Aorta (tissue), 5 donors: Measurements from ENCODE around the gene GIPC1. TPM values are rescaled to one million over a fixed set of nuclear protein-coding genes. Genes with fewer than 3 reads are reported as not detected.

ENCODE experiments used
- ATAC-seq: fragments of 200-7000 bp; cut with Tn5 transposase; one replicate; pipeline ENCODE4 v1.9.1; 2022; ENCODE audit warnings: moderate library complexity; ENCODE audit not compliant: low FRiP score
- DNase-seq, 2 donors: peaks; one replicate each; pipeline ENCODE4 v3.0.0-alpha.2; 2020
- H3K27ac ChIP-seq, 2 donors: one replicate each; pipeline ENCODE4 v1.5.1; 2013; ENCODE audit warnings: low read length in 2 of 2, mild to moderate bottlenecking in 2 of 2, moderate library complexity in 2 of 2, control low read depth in 1 of 2, inconsistent platforms in 1 of 2, low read depth in 1 of 2
- H3K27me3 ChIP-seq, 2 donors: one replicate each; pipeline ENCODE4 v1.6.1; 2013; ENCODE audit warnings: control low read depth in 1 of 2, low read length in 1 of 2, mild to moderate bottlenecking in 1 of 2, moderate library complexity in 1 of 2; ENCODE audit not compliant: insufficient read depth in 2 of 2, control insufficient read depth in 1 of 2
- H3K36me3 ChIP-seq, 2 donors: one replicate each; pipeline ENCODE4 v1.6.1; 2013; ENCODE audit warnings: control low read depth in 1 of 2, low read length in 1 of 2, mild to moderate bottlenecking in 1 of 2; ENCODE audit not compliant: insufficient read depth in 2 of 2, control insufficient read depth in 1 of 2
- H3K4me1 ChIP-seq, 2 donors: one replicate each; pipeline ENCODE4 v1.6.1; 2013; ENCODE audit warnings: low read length in 2 of 2, control low read depth in 1 of 2, mild to moderate bottlenecking in 1 of 2, moderate library complexity in 1 of 2; ENCODE audit not compliant: insufficient read depth in 2 of 2, control insufficient read depth in 1 of 2
- H3K4me3 ChIP-seq, 2 donors: one replicate each; pipeline ENCODE4 v1.5.1; 2013; ENCODE audit warnings: low read length in 2 of 2, control low read depth in 1 of 2, mild to moderate bottlenecking in 1 of 2
- H3K9me3 ChIP-seq: one replicate; pipeline ENCODE4 v1.6.1; 2013; ENCODE audit warnings: mild to moderate bottlenecking, low read length; ENCODE audit not compliant: control insufficient read depth
- WGBS, 2 donors: extraction: QIAGEN DNeasy Blood & Tissue Kit; methylation state at CpG; one replicate each; pipeline ENCODE4 v1.1.7; 2013; 5-methylcytosine and 5-hydroxymethylcytosine counted together
- intact Hi-C, 2 donors: fragments of 100-400 bp; cut with DNase I; formaldehyde crosslinking; loops; one replicate each; pipeline versions ENCODE4 v1.14.2 to v1.15.0; 2022
- polyA plus RNA-seq, 2 donors: library from polyadenylated mRNA; stranded (reverse); fragments of 200-250 nt; gene quantifications; one replicate each; pipeline ENCODE4 v1.2.3, GENCODE V29; 2013
- total RNA-seq, 2 donors: library from RNA; stranded (reverse); fragmentation: NEBNext Ultra II Directional; extraction: Animal tissue kit (Norgen Biotek cat#: 25700); gene quantifications; one replicate each; pipeline ENCODE4 v1.2.1, GENCODE V29; 2021
- donor health status: healthy with polysubstance abuse.
- donor health status: Bipolar disorder and iron deficiency.
- donor health status: DM: no; HTN: no; CAD: no.
- donor health status: DM: no; HTN: no; CAD: no.
- donor health status: DM: yes; HTN: yes; CAD: no.

GIPC1 gene
- total and polyA plus RNA-seq, 4 donors, result 42.3 to 117 (median 54.4) TPM

DNA sequence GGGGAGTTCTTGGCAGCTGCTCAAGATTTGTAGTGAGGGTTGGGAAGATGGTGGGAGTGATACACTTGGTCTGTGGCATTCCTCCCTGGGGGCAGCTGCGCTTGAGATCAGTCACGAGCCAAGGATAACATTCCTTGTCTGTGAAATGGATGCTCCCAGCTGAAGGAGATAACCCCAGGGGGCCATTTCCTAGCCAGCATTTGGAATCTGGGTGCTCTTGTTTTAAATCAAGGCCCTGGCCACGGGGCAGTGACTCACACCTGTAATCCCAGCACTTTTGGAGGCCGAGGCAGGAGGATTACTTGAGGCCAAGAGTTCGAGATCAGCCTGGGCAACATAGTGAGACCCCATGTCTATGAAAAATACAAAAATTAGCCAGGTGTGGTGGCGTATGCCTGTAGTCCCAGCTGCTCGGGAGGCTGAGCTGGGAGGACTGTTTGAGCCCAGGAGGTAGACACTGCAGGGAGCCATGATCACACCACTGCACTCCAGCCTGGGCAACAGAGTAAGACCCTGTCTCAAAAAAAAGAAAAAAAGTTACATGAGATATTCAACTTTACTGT is 58.3 kb downstream of the GIPC1 start:
- DNase-seq, result no peak
- no peaks in the 10 kb centered on the region for H3K4me1 ChIP-seq
- H3K36me3 ChIP-seq, result peaks cover 0 to 4% of the 10 kb centered on the region in 2 donors
- WGBS, 2 donors, result 86 to 87% methylated on average over 7 of the region's 7 CpGs
- no peaks in the 10 kb centered on the region for H3K9me3 ChIP-seq
- no peak for ATAC-seq
- no peak overlapping the region for H3K4me3 ChIP-seq
- H3K27ac ChIP-seq, result no peak overlapping the region
- intact Hi-C loops, result no loop called here
- no peaks in the 10 kb centered on the region for H3K27me3 ChIP-seq

DNA sequence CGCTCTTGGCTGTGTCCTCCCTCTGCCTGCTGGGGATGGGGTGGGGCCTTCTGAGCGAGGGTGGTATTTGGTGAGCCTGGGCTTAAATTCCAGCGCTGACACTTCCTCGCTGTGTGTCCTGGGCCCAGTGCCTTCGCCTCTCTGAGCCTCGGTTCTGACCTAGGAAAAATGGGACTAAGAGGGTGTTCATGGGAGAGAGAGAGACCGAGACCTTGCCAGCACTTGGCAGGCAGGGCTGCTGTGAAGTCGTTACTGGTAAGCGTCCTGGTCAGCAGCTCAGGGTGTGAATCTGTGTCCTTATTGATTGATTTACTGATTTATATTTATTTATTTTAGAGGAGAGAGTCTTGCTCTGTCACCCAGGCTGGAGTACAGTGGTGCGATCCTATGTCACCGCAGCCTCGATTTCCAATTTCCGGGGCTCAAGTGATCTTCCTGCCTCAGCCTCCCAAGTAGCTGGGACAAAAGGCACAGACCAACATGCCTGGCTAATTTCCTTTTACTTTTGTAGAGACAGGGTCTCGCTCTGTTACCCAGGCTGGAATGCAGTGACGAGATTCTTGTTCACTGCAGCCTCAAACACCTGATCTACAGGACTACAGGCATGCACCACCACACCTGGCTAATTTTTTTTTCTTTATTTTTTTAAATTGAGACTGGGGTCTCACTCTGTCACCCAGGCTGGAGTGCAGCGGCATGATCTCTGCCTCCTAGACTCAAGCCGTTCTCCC is 60.4 kb downstream of the GIPC1 start:
- Histone ChIP-seq H3K4me3 (no peak overlapping the region), H3K27me3 (no peaks in the 10 kb centered on the region), H3K27ac (peak overlapping the region in 1 of 2 donors; percentile 48), H3K4me1 (no peaks in the 10 kb centered on the region), H3K36me3 (no peaks in the 10 kb centered on the region), H3K9me3 (no peaks in the 10 kb centered on the region)
- intact Hi-C loops, result no loop called here
- ATAC-seq (no peak), DNase-seq (no peak)
- 61 to 68% methylated on average over 17 of the region's 17 CpGs for WGBS, 2 donors

DNA sequence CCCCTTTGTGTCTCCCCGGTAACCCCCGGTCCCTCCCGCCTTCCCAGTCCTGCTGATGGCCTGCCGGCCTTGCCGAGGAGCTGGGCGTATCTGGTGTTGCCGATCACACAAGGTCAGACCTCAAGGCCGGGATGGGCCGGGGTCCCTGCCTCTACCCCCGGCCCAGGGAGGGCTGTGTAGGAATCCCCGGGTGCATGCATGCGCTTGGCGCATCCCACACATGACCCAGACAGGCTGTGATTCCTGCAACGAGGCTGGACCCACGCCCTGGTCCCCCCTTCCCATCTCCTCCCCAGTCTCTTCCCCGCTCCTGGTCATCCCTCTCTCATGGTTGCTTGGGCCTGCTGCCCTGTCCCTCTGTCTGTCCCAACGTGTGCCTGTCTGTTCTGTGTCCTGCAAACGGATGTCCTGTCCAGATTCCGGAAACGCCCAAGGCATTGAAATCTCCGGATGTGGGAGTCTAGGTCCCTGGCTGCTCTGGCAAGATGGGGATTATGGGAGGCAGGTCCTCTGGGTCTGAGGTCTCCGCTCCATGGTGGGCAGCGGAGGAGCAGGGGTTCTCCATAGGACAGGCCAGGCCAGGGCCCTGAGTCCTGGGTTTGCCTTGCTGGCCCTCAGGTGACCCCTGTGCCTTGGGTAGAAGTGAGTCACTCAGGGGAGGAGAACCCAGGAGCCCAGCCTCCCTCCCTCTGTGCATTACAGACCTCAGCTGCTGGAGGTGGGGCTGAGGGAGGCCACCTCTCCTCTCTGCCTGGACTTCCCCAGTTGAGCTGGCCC is 61.2 kb downstream of the GIPC1 start:
- intact Hi-C loops, result no loop called here
- peak overlapping the region in 1 of 2 donors; percentile 48 for H3K27ac ChIP-seq
- DNase-seq (peak; percentile 85 to 90), ATAC-seq (peak; percentile 86)
- WGBS, 2 donors, result 51 to 52% methylated on average over 22 to 23 of the region's 23 CpGs
- H3K4me3 ChIP-seq, result no peak overlapping the region
- no peaks in the 10 kb centered on the region for H3K27me3 ChIP-seq
- H3K36me3 ChIP-seq, result no peaks in the 10 kb centered on the region
- H3K4me1 ChIP-seq, result no peaks in the 10 kb centered on the region
- H3K9me3 ChIP-seq, result no peaks in the 10 kb centered on the region

DNA sequence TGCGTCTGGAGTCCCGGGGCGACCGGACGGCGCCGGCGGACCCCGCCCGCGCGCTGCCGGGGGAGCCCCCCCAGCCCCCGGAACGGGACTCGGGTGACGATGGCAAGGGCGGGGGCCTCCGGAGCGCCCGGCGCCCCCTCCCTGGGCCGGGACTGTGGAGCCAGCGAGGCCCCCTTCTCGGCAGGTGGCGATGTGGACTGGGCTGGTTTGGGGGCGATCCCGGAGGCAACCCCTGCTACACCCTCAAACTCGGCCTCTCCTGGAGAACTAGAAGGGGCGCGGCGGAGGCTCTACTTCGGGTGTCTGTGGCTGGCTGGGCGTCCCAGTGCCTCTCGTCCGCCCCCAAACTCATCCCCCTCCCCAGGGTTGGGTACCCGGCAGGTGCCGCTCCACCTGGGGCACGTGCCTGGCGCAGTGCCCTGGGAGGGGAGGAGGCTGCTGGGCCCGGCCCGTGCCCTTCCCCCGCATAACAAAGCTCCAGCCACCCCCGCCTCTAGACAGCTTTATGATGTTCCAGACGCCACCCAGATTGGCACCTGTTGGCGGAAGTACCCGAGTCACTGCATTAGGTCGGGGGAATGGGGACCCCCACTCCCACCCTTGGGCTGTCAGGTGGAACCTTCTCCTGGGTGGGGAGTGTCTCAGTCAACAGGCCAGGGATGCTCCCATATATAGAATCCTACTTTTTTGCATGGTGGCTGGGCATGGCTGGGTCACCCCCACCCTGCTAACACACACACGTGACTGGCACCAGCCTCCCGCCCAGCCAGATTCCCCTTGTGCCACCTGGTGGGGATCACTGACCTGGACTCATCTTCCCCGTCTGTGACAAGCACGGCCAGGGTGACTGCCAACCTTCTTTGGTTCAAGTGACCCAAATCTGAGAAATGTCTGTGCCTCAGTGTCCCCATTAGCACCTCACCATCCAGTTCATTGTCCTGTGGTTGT is 62.1 kb downstream of the GIPC1 start:
- H3K4me1 ChIP-seq, result no peaks in the 10 kb centered on the region
- intact Hi-C loops, result no loop called here
- H3K27me3 ChIP-seq, result no peaks in the 10 kb centered on the region
- no peaks in the 10 kb centered on the region for H3K9me3 ChIP-seq
- H3K4me3 ChIP-seq, result peak overlapping the region; percentile 78 to 97
- no peak for DNase-seq
- WGBS, 2 donors, result 3 to 4% methylated on average over 44 to 52 of the region's 52 CpGs
- ATAC-seq, result peak; percentile 11
- peak overlapping the region in 1 of 2 donors; percentile 69 for H3K27ac ChIP-seq
- no peaks in the 10 kb centered on the region for H3K36me3 ChIP-seq

GRCh38 chr19:14432791-14433553 is 63.0 kb downstream of the GIPC1 start, which contains the start of gene PKN1:
Gene PKN1, plus strand, starts transcription at chr19:14433306. Its CDS starts 216 bp downstream, at chr19:14433522.
- DNase-seq (peak in 1 of 2 donors; percentile 86), ATAC-seq (peak; percentile 50)
- WGBS, 2 donors, result 1 to 2% methylated on average over 41 to 85 of the region's 85 CpGs
- intact Hi-C loops, result no loop called here
- Histone ChIP-seq H3K27me3 (no peaks in the 10 kb centered on the region), H3K36me3 (no peaks in the 10 kb centered on the region), H3K27ac (peak within 1 kb of the TSS in 1 of 2 donors; percentile 69), H3K4me1 (no peaks in the 10 kb centered on the region), H3K9me3 (no peaks in the 10 kb centered on the region), H3K4me3 (peak within 1 kb of the TSS; percentile 78 to 97)

GRCh38 chr19:14430712-14431111 is 65.2 kb downstream of the GIPC1 start:
- ATAC-seq (no peak), DNase-seq (no peak)
- Histone ChIP-seq H3K27ac (no peak overlapping the region), H3K4me3 (no peak overlapping the region), H3K9me3 (no peaks in the 10 kb centered on the region), H3K36me3 (no peaks in the 10 kb centered on the region), H3K27me3 (no peaks in the 10 kb centered on the region), H3K4me1 (no peaks in the 10 kb centered on the region)
- intact Hi-C loops, result no loop called here
- WGBS, 2 donors, result 83 to 85% methylated on average over 3 of the region's 3 CpGs

- Histone ChIP-seq H3K27me3 (no peaks in the 10 kb centered on the region), H3K9me3 (no peaks in the 10 kb centered on the region), H3K4me3 (no peak overlapping the region), H3K36me3 (no peaks in the 10 kb centered on the region), H3K27ac (no peak overlapping the region), H3K4me1 (no peaks in the 10 kb centered on the region)
- DNase-seq, result no peak
- WGBS, 2 donors, result 45 to 50% methylated on average over 4 of the region's 4 CpGs
- intact Hi-C loops, result no loop called here
- no peak for ATAC-seq
Measured at GRCh38 chr19:14428882-14429416, 67.0 kb downstream of the GIPC1 start.
